Endometrial microvascular endothelial cells (primary cell): ENCODE measurements around the gene MOB1A. TPM values are rescaled to one million over a fixed set of nuclear protein-coding genes. Genes with fewer than 3 reads are reported as not detected.
"Not testable (repeated sequence)": the region's sequence is repeated elsewhere in the genome, so short reads cannot be mapped to it uniquely, and the experiment has no call there.

Experiments used
- in situ Hi-C: cut with HindIII; loops from 2 replicates; pipeline ENCODE4 v1.10.0; 2017; ENCODE audit warnings: low sequenced_read_pairs, low pct_unique_long_range_greater_than_20kb; ENCODE audit errors: inconsistent ontology term
- total RNA-seq: library from RNA; depleted of rRNA; stranded (reverse); fragments of >200 nt; gene quantifications from one replicate; pipeline ENCODE4 v1.2.3, GENCODE V29; 2015; ENCODE audit errors: inconsistent ontology term

MOB1A gene
- total RNA-seq, 1 donor from 2014 or later, result 117 TPM

DNA sequence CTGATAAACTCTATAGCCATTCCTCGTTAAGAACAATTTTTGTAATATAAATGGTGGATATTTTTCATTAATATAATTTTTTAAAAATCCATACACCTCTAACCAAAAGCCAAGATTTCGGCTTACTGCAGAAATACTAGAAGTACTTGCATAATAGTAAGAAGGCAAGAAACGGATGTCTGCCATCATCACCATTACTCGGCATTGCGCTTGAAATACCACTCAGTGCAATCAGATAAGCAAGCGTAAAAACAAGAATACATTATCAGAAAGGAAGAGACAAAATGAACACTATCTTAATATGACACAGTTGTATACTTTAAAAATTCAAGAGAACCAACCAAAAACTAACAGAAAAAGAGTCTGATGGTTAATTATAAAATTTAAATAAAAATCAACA is 15.7 kb downstream of the MOB1A start:
- in situ Hi-C loops, result no loop called here

DNA sequence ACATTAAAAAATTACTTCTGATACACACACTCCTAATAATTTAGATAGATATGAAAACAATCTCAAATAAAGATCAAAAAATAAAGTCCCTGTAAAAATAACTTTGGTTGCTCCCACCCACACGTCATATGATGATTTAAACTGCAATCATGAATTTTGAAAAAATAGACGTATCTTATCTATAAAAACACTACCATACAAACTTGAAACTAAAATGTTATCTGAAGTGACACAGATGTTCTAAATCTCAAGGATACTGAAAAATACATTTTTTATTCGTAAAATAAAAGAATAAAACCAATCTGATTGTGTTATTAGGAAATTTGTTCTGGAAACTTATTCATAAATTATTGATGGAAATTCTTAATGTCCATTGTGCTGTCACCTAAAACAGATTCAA is 22.8 kb downstream of the MOB1A start:
- in situ Hi-C loops, result no loop called here

DNA sequence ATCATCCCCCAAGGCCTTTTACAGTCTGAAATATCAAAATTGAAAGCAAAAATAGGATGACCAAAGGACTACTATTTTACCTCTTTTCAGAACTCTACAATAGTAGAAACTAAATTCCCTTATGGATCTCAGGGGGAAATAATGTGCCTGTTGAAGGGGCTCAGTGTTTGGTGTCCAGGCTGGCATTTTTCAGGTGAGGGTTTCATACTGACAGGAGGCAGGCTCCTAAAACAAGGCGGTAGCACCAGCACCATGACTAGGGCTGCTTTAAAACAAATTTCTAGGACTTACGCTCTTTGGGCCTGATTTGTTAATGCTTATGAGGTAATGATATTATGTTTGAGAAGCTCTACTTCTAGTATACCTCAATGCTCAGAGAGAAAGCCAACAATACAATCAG is 25.7 kb downstream of the MOB1A start:
- in situ Hi-C loops, result no loop called here

DNA sequence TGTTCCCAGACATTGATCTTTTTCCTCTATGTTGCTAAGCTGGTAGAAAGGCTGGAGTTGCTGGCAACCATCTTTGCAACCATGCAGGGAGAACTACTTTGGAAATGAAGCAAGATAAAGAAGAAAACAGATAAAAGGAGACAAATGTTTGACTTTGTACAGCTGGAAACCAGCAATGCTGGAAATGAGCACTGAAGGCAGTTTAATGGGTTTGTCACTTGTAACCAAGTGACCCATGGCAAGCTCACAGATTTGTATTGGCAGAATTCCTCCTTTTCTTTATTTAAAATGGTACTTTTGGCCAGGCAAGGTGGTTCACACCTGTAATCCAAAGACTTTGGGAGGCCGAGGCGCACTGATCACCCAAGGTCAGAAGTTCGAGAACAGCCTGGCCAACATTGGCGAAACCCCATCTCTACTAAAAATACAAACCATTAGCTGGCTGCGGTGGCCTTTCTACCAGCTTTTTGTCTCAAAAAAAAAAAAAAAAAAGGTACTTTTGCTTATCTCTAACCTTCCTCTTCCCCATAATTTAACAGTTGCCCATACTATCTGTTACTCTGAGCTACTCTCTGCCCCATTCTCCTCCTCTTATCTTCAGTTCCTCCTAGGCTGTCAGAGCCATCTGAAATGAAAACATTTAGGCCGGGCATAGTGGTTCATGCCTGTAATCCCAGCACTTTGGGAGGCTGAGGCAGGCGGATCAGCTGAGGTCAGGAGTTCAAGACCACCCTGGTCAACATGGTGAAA is 28.9 kb downstream of the MOB1A start:
- in situ Hi-C loops, result no loop called here

DNA sequence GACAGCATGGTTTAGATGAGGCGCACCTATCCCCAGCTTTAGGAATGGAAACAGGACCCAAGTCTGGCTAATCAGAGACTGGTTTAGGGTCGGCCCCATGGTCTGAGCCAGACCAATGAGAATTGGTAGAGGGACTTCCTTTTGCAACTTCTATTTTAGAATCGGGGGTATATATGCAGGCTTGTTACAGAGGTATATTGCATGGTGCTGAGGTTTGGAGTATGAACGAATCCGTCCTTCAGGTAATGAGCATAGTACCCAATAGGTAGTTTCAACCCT is 29.5 kb downstream of the MOB1A start:
- in situ Hi-C loops, result no loop called here

DNA sequence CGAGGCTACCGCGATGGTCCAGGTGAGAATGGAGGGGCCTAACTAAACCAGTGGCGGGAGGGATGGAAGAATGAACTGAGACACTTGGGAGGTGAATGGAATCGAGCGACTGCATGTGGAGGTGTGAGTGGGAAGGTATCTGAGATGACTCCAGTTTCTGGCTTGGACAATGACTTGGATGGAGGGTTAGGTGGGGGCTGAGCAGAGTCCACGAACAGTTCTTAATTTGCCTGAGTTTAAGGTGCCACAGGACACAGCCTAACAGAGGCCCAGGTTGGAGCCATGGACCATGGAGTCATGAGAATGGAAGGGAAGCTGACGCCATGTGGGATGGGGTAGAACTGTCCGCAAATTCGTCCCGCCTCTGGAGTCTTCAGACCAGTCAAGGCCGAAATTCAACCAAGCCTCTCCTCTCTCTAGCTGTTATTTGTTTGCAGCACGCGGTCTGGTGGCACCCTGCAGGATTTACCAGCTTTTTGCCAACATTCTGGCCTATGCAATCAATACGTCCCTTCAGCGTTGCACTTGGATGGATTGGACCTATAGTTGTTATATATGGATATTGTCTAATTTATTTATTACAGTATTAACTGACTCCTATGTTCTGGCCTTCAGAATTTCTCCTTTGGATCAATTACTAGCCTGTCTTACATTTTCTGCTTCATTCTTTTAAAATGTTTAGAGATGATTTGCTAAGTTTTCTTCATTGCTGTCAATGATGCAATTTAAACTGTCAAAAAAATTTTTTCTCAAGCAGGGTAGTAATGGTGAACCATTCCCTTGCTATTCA is 30.0 kb downstream of the MOB1A start:
- in situ Hi-C loops, result no loop called here

DNA sequence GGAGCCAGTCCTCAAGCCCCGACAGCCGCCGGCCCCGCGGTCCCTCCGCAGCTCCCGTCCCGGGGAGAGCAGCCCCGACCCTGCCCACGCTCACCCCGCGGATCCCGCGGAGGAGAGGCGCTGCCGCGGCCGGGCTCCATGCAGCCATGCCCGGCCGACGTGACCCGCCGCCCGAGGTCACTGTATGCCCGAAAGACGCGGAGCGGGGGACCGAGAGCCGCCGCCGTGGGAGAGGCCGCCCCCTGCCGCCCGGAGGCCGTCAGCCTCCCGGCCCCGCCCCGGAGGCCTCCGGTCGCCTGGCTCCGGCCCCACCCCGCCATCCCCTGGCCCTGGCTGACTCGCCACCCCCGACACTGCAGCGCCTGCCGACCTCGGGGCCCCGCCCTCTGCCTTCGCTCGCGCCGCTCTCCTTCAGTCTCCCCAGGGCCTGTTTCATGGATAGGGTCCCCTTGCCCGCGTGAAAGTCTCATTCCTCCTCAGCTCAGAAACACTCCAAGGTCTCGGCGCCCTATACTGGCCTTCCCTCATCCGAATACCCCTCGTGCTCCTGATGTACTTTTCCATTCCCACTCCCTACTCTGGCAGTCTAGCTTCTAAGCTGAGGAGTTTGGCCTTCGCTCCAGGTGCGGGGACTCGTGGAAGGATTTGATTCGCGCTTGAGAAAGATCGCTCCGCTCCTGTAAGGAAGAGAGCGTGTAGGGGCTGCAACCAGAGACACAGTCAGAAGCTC is 30.8 kb downstream of the MOB1A start, which contains the start of gene BOLA3:
Gene BOLA3, minus strand, starts transcription at position 186 of the 730 bp plus-strand sequence. Its CDS starts 38 bp downstream, at position 148.
- in situ Hi-C loops, result no loop called here

DNA sequence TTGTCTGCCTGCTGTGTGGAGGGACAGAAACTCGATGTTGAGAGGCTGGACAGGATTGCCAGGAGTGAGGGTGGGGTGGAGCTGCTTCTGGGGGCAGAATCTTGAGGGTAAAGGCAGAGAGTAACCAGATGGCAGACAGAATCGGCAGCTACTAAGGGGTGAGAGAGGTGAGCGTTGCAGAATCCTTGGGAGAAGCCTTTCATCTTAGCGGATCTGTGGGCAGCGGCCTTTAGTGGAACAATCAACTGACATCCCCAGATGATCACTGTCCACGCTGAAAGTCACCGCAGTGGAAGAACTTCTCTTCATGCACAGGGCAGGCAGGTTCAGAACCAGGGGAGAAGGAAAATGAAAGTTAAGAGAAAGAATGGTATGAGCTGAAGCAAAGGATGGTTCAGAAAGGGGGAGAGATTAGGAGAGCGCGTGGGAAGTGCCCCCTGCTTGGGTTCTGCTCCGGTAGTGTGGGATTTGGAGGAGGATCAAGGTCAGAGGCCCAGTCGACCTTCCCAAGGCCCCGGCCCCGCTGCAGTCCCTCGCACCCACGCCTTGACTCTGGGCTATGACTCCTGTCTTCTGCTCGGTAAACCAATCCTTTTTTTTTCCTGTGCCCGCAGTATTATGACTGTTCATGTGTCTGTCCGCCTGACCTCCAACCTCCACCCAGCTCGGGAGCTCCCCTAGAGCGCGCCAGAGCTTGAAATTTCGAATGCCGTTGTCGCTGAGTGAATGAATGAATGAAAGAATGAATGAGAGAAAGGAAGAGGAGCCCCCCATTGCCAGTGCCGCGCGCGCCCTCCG is 31.6 kb downstream of the MOB1A start:
- in situ Hi-C loops, result no loop called here

DNA sequence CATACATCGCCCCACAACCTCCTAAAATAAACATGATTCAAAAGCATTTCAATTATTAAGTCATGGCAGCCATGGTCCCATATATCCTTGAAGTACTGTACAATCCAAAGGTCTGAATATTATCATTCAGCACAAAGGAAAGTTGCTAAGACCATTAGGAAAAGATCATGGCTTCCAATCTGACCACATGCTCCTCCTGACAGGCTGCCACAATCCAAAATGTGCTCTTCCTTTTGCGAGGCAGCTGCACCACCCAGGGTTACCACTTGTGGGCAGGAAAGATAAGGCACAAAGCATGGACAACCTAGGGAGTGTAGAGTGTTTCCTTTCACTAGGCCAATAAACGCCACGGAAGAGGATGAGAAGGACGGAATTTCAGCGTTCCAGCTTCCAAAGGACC is 36.3 kb downstream of the MOB1A start:
- in situ Hi-C loops, result no loop called here

DNA sequence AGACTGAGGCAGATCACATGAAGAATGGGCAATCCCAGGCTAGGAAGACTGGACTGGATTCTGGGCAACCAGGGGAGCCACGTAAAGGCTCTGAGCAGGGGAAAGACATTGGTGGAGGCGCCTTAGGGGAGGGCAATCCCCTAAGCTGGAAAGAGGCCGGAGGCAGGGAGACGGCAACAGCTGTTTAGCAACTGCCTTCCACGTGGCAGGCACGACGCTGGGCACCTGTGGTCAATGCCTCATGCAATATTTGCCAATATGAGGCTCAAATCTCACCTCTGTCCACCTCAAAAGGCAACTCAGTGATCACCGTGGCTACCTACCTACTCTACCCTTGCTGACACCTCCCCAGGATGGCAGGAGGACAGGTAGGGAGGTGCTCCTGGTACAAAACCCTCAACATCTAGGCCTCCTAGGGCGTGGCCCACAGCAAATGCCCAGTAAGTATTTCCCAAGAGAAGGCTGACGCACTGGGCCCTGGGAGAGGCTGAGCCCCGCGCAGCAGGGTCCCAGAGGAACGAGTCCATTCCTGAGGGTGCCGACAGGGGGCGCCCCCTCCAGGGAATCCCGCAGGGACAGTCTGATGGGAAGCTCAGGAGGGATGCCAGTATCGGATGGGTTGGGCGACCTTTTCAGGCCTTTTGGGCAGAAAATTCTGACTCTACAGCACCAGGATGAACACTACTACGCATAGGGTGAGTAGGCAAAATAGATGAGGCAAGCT is 39.9 kb downstream of the MOB1A start:
- in situ Hi-C loops, result no loop called here

DNA sequence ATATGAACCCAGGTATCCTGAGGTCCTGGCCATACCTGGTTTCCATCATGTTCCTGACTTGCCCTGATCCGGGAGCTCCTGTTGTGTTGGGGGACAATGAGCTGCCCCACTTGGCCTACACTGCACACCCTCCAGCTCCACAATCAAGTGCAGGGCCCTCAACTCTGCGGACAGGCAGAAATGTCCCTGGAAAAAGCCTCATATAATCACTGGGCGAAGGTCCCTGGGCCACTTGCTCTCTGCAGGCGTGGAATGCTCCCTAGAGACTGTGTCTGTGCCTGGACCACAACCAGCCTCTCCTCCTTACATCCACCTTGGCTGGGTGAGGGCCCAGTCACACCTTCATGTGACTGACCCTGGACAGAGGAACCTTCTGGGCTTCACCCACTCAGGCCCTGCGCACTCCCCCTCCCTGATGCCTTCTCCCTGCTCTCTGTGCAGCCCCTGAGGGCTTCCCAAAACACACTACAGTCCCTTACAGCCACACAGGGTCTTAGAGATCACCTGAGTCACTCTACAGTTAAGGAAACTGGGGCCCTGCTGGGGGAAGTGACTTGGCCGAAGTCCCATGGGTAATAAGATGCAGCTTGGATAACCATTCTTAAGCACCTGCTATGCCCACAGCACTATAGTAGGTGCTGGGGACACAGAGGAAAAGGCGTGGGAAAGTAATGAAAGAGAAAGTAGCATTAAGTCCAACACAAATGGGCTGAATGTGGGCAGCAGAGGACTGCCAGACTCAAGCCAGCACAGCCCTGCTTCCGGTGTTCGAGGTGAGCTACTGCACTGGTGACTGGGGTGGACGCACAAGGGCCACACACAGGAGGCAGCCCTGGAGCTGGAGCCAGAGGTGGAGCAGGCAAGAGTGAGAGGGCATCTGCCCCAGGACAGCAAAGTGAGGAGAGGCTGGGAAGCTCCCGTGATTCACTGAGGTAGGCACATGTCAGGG is 40.8 kb downstream of the MOB1A start:
- in situ Hi-C loops, result no loop called here

DNA sequence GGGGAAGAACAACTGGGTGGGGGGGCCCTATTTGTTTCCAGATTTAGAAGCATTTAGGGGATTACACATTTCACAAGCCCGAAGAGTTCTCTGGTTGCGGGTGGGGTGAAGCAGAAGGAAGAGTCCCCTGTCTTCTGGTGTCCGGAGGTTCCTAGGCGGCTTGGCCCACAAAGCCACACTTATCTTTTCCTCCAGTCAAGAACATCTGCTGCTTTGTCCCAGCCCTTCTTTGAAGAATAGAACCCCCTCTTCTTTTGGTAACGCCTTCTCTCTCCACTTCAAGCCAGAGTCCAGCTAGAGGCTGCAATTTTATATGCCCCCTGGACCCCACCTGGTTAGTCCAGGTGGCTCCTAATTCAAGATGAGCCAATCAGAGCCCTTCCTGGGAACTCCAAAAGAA is 46.8 kb downstream of the MOB1A start:
- in situ Hi-C loops, result no loop called here

DNA sequence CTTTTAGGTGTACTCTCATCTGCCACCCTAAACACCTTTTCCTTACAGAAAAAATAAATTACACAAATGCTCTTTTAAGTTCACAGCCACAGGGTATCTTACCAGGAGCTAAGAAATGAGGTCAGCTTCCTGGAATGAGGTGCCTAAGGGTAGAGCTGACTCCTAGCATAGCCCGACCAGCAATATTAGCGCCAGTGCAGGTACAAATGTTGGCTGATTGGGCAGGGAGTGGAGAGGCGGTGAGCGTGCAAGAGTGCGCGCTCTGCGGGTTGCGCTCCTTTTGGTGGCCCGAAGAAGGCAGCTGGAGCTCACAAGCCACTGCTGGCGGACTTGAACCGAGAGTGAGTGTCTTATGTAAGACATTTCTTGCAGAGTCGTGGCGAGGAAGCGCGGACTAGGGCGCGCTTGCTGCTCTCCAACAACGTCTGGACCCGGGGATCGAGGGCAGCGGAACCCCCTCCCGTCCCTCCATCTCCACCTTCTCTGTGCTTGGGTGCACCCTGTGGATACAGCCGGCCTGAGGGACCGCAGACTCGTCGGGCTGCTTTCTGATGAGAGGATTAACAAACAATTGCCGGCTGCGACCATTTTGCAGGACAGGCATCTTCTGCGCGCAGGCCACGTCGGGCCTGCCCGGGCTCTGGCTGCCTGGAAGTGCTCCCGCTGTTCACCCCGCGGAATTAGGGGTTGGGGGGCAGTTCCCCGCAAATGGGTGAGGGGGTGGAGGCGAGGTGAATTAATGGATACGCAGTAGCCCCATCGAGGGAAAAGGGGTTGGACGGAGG is 48.3 kb downstream of the MOB1A start:
- in situ Hi-C loops, result no loop called here

DNA sequence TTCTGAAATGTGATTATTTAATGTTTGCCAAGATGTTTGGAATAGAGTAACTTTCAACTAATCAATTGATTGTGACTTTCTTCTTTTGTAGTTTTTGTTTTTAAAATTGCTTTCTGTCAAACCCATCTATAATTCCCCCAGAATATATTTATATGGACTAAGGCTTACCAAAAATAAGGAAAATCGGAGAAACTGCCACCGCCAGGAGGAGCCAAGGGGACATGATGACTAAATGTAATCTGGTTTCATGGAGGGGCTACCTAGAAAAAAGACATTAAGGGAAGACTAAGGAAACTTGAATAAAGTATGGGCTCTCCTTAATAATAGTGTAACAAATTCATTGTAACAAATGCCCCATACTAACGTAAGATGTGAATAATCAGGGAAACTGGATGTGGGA is 50.5 kb downstream of the MOB1A start:
- in situ Hi-C loops, result no loop called here

DNA sequence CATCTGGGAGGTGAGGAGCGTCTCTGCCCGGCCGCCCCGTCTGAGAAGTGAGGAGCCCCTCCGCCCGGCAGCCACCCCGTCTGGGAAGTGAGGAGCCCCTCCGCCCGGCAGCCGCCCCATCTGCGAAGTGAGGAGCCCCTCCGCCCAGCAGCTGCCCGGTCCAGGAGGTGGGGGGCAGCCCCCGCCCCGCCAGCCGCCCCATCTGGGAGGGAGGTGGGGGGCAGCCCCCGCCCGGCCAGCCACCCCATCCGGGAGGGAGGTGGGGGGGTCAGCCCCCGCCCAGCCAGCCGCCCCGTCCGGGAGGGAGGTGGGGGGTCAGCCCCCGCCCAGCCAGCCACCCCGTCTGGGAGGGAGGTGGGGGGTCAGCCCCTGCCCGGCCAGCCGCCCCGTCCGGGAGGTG is 54.7 kb downstream of the MOB1A start:
- in situ Hi-C loops, result not testable (repeated sequence)

DNA sequence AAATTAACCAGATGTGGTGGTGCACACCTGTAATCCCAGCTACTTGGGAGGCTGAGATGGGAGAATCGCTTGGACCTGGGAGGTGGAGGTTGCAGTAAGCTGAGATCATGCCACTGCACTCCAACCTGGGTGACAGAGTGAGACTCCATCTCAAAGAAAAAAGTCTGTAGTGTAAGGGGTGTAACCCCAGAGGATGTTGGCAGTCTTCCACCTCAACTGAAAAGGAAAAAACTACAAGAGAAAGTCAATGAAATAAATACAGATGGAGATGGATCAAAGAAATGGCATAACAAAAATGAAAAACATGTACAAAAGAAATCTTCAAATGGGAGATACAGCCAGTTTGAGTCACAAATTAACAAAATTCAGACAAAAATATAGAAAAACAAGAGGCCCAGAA is 56.8 kb downstream of the MOB1A start:
- in situ Hi-C loops, result not testable (repeated sequence)
